ENCODE results near the gene RAB29.

DNA sequence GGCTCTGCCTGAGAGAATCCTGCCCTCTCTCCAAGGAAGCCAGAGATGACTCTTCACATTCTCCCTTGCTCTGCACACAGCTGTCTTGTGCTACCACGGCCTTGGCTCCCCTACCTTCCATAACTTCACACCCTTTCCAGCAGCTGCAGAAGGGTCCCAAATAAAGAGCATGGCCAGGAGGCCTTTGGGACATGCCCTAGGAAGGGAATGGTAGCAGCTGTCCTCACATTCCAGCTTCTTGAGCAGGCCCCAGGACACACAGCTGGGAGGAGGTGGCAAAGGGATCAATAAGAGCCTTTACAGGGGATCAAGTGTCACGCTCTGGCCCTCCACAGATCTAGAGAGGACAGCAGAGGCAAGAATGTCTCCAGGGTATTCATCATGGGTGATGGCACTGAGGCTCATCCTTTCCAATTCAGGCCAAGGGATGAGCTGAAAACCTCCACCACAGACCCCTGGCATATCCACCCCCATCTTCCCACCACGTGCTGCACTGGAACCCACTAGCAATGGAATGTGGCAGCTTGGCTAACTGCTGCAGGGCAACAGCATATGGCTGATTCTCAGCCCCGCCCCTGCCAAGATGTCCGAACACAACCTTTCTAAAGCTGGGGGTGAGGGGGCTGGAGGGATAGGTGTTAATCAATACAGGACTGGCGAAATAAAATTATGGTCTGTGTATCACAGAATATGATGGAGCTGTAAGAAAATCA is 17.8 kb upstream of the RAB29 start:
- no peak for TF ChIP-seq EZH2 (IDR thresholded peaks at IDR 0.05; ENCODE audit: borderline replicate concordance, low read depth, low read length, poor library complexity, severe bottlenecking)
- TF ChIP-seq, protein P1, sequence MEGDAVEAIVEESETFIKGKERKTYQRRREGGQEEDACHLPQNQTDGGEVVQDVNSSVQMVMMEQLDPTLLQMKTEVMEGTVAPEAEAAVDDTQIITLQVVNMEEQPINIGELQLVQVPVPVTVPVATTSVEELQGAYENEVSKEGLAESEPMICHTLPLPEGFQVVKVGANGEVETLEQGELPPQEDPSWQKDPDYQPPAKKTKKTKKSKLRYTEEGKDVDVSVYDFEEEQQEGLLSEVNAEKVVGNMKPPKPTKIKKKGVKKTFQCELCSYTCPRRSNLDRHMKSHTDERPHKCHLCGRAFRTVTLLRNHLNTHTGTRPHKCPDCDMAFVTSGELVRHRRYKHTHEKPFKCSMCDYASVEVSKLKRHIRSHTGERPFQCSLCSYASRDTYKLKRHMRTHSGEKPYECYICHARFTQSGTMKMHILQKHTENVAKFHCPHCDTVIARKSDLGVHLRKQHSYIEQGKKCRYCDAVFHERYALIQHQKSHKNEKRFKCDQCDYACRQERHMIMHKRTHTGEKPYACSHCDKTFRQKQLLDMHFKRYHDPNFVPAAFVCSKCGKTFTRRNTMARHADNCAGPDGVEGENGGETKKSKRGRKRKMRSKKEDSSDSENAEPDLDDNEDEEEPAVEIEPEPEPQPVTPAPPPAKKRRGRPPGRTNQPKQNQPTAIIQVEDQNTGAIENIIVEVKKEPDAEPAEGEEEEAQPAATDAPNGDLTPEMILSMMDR (conservative IDR thresholded peaks at IDR 0.05; ENCODE audit: low read depth, low read length): no peak

Data from A673 (cell line).